HCT116 (cell line): ENCODE measurements around the gene NFKBIA. TPM values are rescaled to one million over a fixed set of nuclear protein-coding genes. Genes with fewer than 3 reads are reported as not detected.

Experiments used
- ATAC-seq: fragments of 200-7000 bp; cut with Tn5 transposase; 2 replicates; pipeline ENCODE4 v1.9.1; 2020; ENCODE audit warnings: mild to moderate bottlenecking, moderate library complexity
- BruUV-seq: library from RNA; stranded (reverse); fragments of 400-500 nt; replicated peaks from 2 replicates; lab custom pipeline; 2021; lab: Mats Ljungman, UMichigan
- CTCF ChIA-PET: fragments of 300-600 bp; sonication (Branson Sonifier 250); formaldehyde crosslinking; loops from one replicate; lab custom pipeline; 2021; ENCODE audit warnings: antibody characterized with exemption; lab: Charles Lee
- POLR2A ChIA-PET: fragments of 300-600, 350-600 bp; sonication (Branson Sonifier 250); formaldehyde crosslinking; loops from one replicate; lab custom pipeline; 2021; ENCODE audit warnings: antibody characterized with exemption; lab: Charles Lee
- RAD21 ChIA-PET, 2 experiments: fragments of 300-600 bp; sonication (Branson Sonifier 250); formaldehyde crosslinking; loops; one replicate each; lab custom pipeline; 2023; ENCODE audit warnings: low total read pairs in 2 of 2; ENCODE audit not compliant: uncharacterized antibody in 2 of 2, unreplicated experiment in 2 of 2, low non-redundant PET in 1 of 2; lab: Charles Lee
- DNase-seq: peaks from one replicate; pipeline ENCODE4 v3.0.0-alpha.2; 2010; ENCODE audit warnings: low read depth, low spot score
- H2AFZ ChIP-seq: fragments of 200-600 bp; shearing (Covaris generic), sonication (generic); 2 replicates; pipeline ENCODE4 v1.6.1; 2017; ENCODE audit warnings: low read depth, mixed run types, mixed read lengths, antibody characterized with exemption, low read length; ENCODE audit not compliant: poor library complexity, severe bottlenecking
- H3K27ac ChIP-seq: 2 replicates; pipeline ENCODE4 v1.5.1; 2012; ENCODE audit warnings: low read depth, low read length
- H3K27me3 ChIP-seq: fragments of 200-600 bp; sonication (generic); 2 replicates; pipeline ENCODE4 v1.6.1; 2016; ENCODE audit warnings: mixed run types, low read length, mixed read lengths; ENCODE audit not compliant: insufficient read depth
- H3K36me3 ChIP-seq, 2 experiments: fragments of 200-500 bp in 1 of 2; fragments of 200-600 bp in 1 of 2; sonication (Bioruptor generic) in 1 of 2; sonication (generic) in 1 of 2; 2 replicates each; pipeline versions ENCODE4 v1.5.1 to v1.6.1; 2014 to 2016; ENCODE audit warnings: low read length in 2 of 2, inconsistent platforms in 1 of 2, mixed read lengths in 1 of 2, mixed run types in 1 of 2; ENCODE audit not compliant: insufficient read depth in 2 of 2, control insufficient read depth in 1 of 2
- H3K4me1 ChIP-seq, 2 experiments: fragments of 200-600 bp in 1 of 2; sonication (generic) in 1 of 2; 2 replicates each; pipeline versions ENCODE4 v1.5.1 to v1.6.1; 2012 to 2017; ENCODE audit warnings: low read length in 2 of 2, inconsistent platforms in 1 of 2, mild to moderate bottlenecking in 1 of 2, mixed read lengths in 1 of 2, mixed run types in 1 of 2, moderate library complexity in 1 of 2; ENCODE audit not compliant: insufficient read depth in 2 of 2, control insufficient read depth in 1 of 2
- H3K4me2 ChIP-seq: fragments of 200-600 bp; sonication (generic); 2 replicates; pipeline ENCODE4 v1.6.1; 2017; ENCODE audit warnings: mixed run types, low read length, mixed read lengths
- H3K4me3 ChIP-seq, 2 experiments: fragments of 200-600 bp in 1 of 2; sonication (generic) in 1 of 2; replicated peaks in 1 of 2; 2 replicates each; pipeline ENCODE4 v1.5.1; 2011 to 2016; ENCODE audit warnings: low read length in 2 of 2, control low read depth in 1 of 2, low read depth in 1 of 2, mild to moderate bottlenecking in 1 of 2, mixed read lengths in 1 of 2, mixed run types in 1 of 2
- H3K79me2 ChIP-seq: fragments of 200-600 bp; sonication (generic); 2 replicates; pipeline ENCODE4 v1.6.1; 2017; ENCODE audit warnings: mild to moderate bottlenecking, mixed run types, low read length, moderate library complexity, mixed read lengths; ENCODE audit not compliant: insufficient read depth
- H3K9ac ChIP-seq: fragments of 200-600 bp; sonication (generic); 2 replicates; pipeline ENCODE4 v1.6.1; 2016; ENCODE audit warnings: low read length, mixed read lengths
- H3K9me2 ChIP-seq: fragments of 200-600 bp; sonication (generic), shearing (Covaris generic); 2 replicates; pipeline ENCODE4 v1.6.1; 2017; ENCODE audit warnings: mixed run types, mild to moderate bottlenecking, moderate library complexity; ENCODE audit not compliant: insufficient read depth
- H3K9me3 ChIP-seq, 2 experiments: fragments of 200-500 bp in 1 of 2; fragments of 200-600 bp in 1 of 2; sonication (Bioruptor generic) in 1 of 2; sonication (generic) in 1 of 2; 2 replicates each; pipeline ENCODE4 v1.6.1; 2014 to 2017; ENCODE audit warnings: low read length in 2 of 2, mixed read lengths in 2 of 2, inconsistent platforms in 1 of 2, low read depth in 1 of 2, mild to moderate bottlenecking in 1 of 2, mixed run types in 1 of 2, moderate library complexity in 1 of 2; ENCODE audit not compliant: control insufficient read depth in 1 of 2, insufficient read depth in 1 of 2
- H4K20me1 ChIP-seq: fragments of 200-600 bp; sonication (generic), shearing (Covaris generic); 2 replicates; pipeline ENCODE4 v1.6.1; 2017; ENCODE audit warnings: mixed run types, mild to moderate bottlenecking, moderate library complexity; ENCODE audit not compliant: insufficient read depth
- ATF3 ChIP-seq: IDR thresholded peaks from 2 replicates; pipeline ENCODE4 v1.6.1; 2012
- MAX ChIP-seq: IDR thresholded peaks from 2 replicates; pipeline ENCODE4 v1.6.1; 2012
- TCF7L2 ChIP-seq: IDR thresholded peaks from 2 replicates; pipeline ENCODE4 v1.7.0; 2011; ENCODE audit warnings: borderline replicate concordance, inconsistent platforms; ENCODE audit not compliant: insufficient read depth, insufficient read length; ENCODE audit errors: extremely low read depth
- ZNF274 ChIP-seq: fragments of 200-500 bp; sonication (Bioruptor generic); IDR thresholded peaks from 2 replicates; pipeline ENCODE4 v1.6.1; 2014; ENCODE audit warnings: mild to moderate bottlenecking, low read depth, low read length, inconsistent platforms
- intact Hi-C: fragments of 100-400 bp; cut with micrococcal nuclease; formaldehyde crosslinking; loops from 2 replicates; pipeline ENCODE4 v1.10.0; 2022
- total RNA-seq: library from RNA; stranded (reverse); gene quantifications from one replicate; pipeline ENCODE4 v1.2.1, GENCODE V29; 2021; ENCODE audit not compliant: unreplicated experiment

Gene NFKBIA
- total RNA-seq, 1 experiment from 2014 or later, result 42.6 TPM

- TF ChIP-seq ZNF274 (no peak), ATF3 (no peak)
- H4K20me1 ChIP-seq, result no peaks in the 10 kb centered on the region
- H2AFZ ChIP-seq, result no peak overlapping the region
- no TSS peak for BruUV-seq
- H3K79me2 ChIP-seq, result peaks cover 6% of the 10 kb centered on the region
- H3K9me2 ChIP-seq, result no peaks in the 10 kb centered on the region
- ChIA-PET RAD21 (no interaction called here), CTCF (interaction anchor here (1.0 to 1.4 kb wide), 2 partner anchors 193 kb away, joined by 6 to 7 read pairs; no protein-coding TSS in a partner anchor), POLR2A (no interaction called here)
- H3K4me2 ChIP-seq, result no peak overlapping the region
- ATAC-seq (no peak), DNase-seq (no peak)
- H3K4me1 ChIP-seq, result peaks cover 15 to 20% of the 10 kb centered on the region in 2 experiments
- H3K9ac ChIP-seq, result no peak overlapping the region
- H3K9me3 ChIP-seq, result no peaks in the 10 kb centered on the region
- H3K36me3 ChIP-seq, result peaks cover 3 to 5% of the 10 kb centered on the region in 2 experiments; a peak in 2 of 4 replicates
- no peak overlapping the region for H3K4me3 ChIP-seq
- H3K27me3 ChIP-seq, result no peaks in the 10 kb centered on the region
- no peak overlapping the region for H3K27ac ChIP-seq
- intact Hi-C loops, result loop anchor here (5.0 kb wide), 2 partner anchors 366 to 426 kb away; partner anchors contain the start of gene SRP54
Observed at GRCh38 chr14:35408026-35408425, 3.5 kb upstream of the NFKBIA start.

GRCh38 chr14:35407306-35407630 is 2.7 kb upstream of the NFKBIA start:
- H3K4me2 ChIP-seq, result 0 out of 2 replicates have a peak overlapping the region, but pooled peaks have one; percentile 10
- peaks cover 19 to 24% of the 10 kb centered on the region in 2 experiments for H3K4me1 ChIP-seq

More at GRCh38 chr14:35407306-35407630, 2.7 kb upstream of the NFKBIA start:
- DNase-seq (no peak), ATAC-seq (no peak)
- Histone ChIP-seq H3K9me2 (no peaks in the 10 kb centered on the region), H3K4me3 (no peak overlapping the region), H3K9me3 (no peaks in the 10 kb centered on the region), H3K36me3 (peaks cover 10 to 13% of the 10 kb centered on the region in 2 experiments; a peak in 3 of 4 replicates), H3K9ac (no peak overlapping the region), H2AFZ (no peak overlapping the region), H3K27me3 (no peaks in the 10 kb centered on the region), H3K79me2 (peaks cover 14% of the 10 kb centered on the region), H4K20me1 (no peaks in the 10 kb centered on the region), H3K27ac (no peak overlapping the region)
- ChIA-PET CTCF (interaction anchor here (1.0 kb wide), 1 partner anchor 192 kb away, joined by 6 read pairs; no protein-coding TSS in a partner anchor), POLR2A (no interaction called here), RAD21 (no interaction called here)
- TF ChIP-seq TCF7L2 (no peak), MAX (peak; percentile 17; the same call in 1 of the 2 replicates)
- no TSS peak for BruUV-seq
- intact Hi-C loops, result loop anchor here (1.0 to 5.0 kb wide), 5 partner anchors 114 to 425 kb away; partner anchors contain the start of genes PSMA6 and SRP54
